ENCODE measurements around the gene HPRT1.

The HPRT1 gene

DNA sequence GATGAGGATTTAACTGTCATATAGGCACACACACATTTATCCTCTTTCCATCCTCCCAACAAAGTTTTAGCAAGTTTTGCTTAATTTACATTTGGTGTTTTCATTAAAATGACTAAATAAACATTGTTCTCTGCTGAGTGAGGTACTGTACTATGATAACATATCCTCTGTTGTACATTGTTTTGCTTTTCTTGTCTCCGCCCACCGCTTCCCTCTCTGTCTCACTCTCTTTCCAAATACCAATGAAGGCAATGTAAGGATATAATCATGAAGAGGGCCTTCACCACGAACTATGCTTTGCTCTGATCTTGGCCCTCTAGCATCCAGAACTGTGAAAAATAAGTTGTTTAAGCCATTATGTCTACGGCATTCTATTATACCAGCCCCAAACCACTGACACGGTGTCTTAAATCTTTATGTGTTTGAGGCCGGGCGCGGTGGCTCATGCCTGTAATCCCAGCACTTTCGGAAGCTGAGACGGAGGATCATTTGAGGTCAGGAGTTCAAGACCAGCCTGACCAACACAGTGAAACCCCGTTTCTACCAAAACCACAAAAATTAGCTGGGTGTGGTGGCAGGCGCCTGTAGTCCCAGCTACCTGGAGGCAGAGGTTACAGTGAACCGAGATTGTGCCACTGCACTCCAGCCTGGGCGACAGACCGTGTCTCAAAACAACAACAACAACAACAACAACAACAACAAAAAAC lies 65.3 kb downstream of the HPRT1 start:
- no peaks in the 10 kb centered on the region for H3K27me3 ChIP-seq (ENCODE audit: insufficient read depth, poor library complexity, severe bottlenecking)
- no peak for DNase-seq (ENCODE audit: low spot score)
- H3K4me1 ChIP-seq (ENCODE audit: insufficient read depth, poor library complexity, severe bottlenecking) = peaks cover 7% of the 10 kb centered on the region
- H3K9me3 ChIP-seq (ENCODE audit: severe bottlenecking) = no peaks in the 10 kb centered on the region
- no peaks in the 10 kb centered on the region for H3K36me3 ChIP-seq (ENCODE audit: low read depth)
- peak overlapping the region; percentile 13 for H3K27ac ChIP-seq (ENCODE audit: poor library complexity, severe bottlenecking)
- ATAC-seq (ENCODE audit: low read depth) = no peak
- TF ChIP-seq, protein P1, sequence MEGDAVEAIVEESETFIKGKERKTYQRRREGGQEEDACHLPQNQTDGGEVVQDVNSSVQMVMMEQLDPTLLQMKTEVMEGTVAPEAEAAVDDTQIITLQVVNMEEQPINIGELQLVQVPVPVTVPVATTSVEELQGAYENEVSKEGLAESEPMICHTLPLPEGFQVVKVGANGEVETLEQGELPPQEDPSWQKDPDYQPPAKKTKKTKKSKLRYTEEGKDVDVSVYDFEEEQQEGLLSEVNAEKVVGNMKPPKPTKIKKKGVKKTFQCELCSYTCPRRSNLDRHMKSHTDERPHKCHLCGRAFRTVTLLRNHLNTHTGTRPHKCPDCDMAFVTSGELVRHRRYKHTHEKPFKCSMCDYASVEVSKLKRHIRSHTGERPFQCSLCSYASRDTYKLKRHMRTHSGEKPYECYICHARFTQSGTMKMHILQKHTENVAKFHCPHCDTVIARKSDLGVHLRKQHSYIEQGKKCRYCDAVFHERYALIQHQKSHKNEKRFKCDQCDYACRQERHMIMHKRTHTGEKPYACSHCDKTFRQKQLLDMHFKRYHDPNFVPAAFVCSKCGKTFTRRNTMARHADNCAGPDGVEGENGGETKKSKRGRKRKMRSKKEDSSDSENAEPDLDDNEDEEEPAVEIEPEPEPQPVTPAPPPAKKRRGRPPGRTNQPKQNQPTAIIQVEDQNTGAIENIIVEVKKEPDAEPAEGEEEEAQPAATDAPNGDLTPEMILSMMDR (IDR thresholded peaks at IDR 0.05; ENCODE audit: poor library complexity, severe bottlenecking) = no peak
- no peak overlapping the region for H3K4me3 ChIP-seq (ENCODE audit: severe bottlenecking)

DNA sequence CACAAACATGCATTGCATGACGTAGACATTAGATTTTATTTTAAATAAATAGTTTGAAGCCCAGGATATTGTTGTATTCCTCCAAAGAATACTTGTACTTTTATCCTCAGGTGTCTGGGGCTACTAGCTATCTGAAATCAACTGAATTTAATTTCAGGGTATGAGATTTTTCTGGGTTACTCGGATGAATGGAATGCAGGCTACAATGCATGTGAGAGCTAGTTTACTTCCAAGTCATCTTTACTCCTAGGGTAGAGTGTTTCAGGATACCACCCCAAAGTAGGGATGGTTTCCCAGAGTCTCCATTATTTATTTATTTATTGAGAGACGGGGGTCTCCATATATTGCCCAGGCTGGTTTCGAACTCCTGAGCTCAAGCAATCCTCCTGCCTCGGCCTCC lies 66.4 kb downstream of the HPRT1 start:
- H3K9me3 ChIP-seq (ENCODE audit: severe bottlenecking) = no peaks in the 10 kb centered on the region
- peak overlapping the region; percentile 13 for H3K27ac ChIP-seq (ENCODE audit: poor library complexity, severe bottlenecking)
- DNase-seq (ENCODE audit: low spot score) = no peak
- H3K36me3 ChIP-seq (ENCODE audit: low read depth) = no peaks in the 10 kb centered on the region
- H3K4me1 ChIP-seq (ENCODE audit: insufficient read depth, poor library complexity, severe bottlenecking) = peaks cover 7% of the 10 kb centered on the region
- ATAC-seq (ENCODE audit: low read depth) = peak; percentile 54; the same call in 1 of the 3 replicates
- H3K27me3 ChIP-seq (ENCODE audit: insufficient read depth, poor library complexity, severe bottlenecking) = no peaks in the 10 kb centered on the region
- no peak overlapping the region for H3K4me3 ChIP-seq (ENCODE audit: severe bottlenecking)
- TF ChIP-seq, protein P1 (IDR thresholded peaks at IDR 0.05; ENCODE audit: poor library complexity, severe bottlenecking) = no peak

DNA sequence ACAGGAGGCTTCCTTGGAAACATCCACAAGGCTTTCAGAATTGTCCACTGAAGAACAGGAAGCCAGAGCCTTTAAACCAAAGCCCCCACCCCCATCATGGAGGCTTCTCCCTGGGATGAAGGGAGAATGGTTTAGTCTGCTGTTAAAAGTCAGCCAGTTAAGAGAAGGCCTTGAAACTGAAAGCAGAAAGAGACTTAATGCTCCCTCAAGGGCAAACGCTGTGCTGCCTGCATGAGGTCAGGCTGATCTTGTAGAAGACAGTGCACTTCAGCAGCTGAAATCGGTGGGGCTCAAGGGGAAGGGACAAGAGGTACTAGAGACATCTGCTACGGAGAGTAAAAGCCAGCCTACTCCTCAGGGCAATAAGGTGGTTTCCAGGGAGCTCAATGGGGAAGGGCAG lies 69.0 kb downstream of the HPRT1 start:
- no peaks in the 10 kb centered on the region for H3K36me3 ChIP-seq (ENCODE audit: low read depth)
- no peak for DNase-seq (ENCODE audit: low spot score)
- H3K27ac ChIP-seq (ENCODE audit: poor library complexity, severe bottlenecking) = no peak overlapping the region

DNA sequence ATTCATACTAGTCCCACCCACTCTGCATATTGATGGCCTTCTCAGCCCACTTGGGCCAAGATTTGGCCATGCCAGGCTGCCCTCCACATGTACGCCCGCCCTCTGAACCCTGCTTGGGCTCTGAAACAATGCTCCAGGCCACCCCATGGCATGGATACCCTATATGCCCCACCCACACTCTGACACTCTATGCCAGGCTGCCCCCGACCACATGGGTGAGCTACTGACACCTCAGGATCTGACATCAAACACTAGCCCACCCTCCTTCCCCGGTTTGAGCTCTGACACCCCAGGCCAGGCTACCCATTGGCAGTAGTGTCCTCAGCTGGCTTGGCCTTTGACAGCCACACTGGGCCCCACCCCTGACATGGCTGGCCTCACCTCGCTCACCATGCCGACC lies 69.5 kb downstream of the HPRT1 start:
- DNase-seq (ENCODE audit: low spot score) = no peak
- TF ChIP-seq, protein P1 (IDR thresholded peaks at IDR 0.05; ENCODE audit: poor library complexity, severe bottlenecking) = no peak
- Histone ChIP-seq H3K36me3 (ENCODE audit: low read depth) (no peaks in the 10 kb centered on the region), H3K4me3 (ENCODE audit: severe bottlenecking) (no peak overlapping the region), H3K4me1 (ENCODE audit: insufficient read depth, poor library complexity, severe bottlenecking) (peaks cover 7% of the 10 kb centered on the region), H3K9me3 (ENCODE audit: severe bottlenecking) (no peaks in the 10 kb centered on the region), H3K27ac (ENCODE audit: poor library complexity, severe bottlenecking) (no peak overlapping the region), H3K27me3 (ENCODE audit: insufficient read depth, poor library complexity, severe bottlenecking) (no peaks in the 10 kb centered on the region)
- ATAC-seq (ENCODE audit: low read depth) = no peak

More for the DNA sequence above, 69.0 kb downstream of the HPRT1 start:
- no peak for ATAC-seq (ENCODE audit: low read depth)
- Histone ChIP-seq H3K27me3 (ENCODE audit: insufficient read depth, poor library complexity, severe bottlenecking) (no peaks in the 10 kb centered on the region), H3K9me3 (ENCODE audit: severe bottlenecking) (no peaks in the 10 kb centered on the region), H3K4me1 (ENCODE audit: insufficient read depth, poor library complexity, severe bottlenecking) (peaks cover 7% of the 10 kb centered on the region), H3K4me3 (ENCODE audit: severe bottlenecking) (no peak overlapping the region)
- TF ChIP-seq, protein P1 (IDR thresholded peaks at IDR 0.05; ENCODE audit: poor library complexity, severe bottlenecking) = no peak

DNA sequence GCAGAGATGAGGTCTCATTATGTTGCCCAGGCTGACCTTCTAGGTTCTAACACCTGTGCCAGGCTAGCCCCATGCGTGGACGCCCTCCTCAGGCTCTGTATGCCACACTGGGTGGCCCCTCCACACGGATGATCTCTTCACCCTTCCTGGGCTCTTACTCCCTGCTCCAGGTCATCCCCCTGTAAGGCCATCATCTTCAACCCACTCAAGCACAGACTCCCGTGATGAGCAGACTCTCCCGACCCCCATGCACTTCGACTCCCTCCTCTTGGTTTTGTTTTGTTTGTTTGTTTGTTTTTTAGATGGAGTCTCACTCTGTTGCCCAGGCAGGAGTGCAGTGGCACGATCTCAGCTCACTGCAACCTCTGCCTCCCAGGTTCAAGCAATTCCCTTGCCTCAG lies 70.9 kb downstream of the HPRT1 start:
- Histone ChIP-seq H3K36me3 (ENCODE audit: low read depth) (no peaks in the 10 kb centered on the region), H3K4me3 (ENCODE audit: severe bottlenecking) (no peak overlapping the region), H3K27ac (ENCODE audit: poor library complexity, severe bottlenecking) (no peak overlapping the region), H3K27me3 (ENCODE audit: insufficient read depth, poor library complexity, severe bottlenecking) (no peaks in the 10 kb centered on the region), H3K9me3 (ENCODE audit: severe bottlenecking) (no peaks in the 10 kb centered on the region), H3K4me1 (ENCODE audit: insufficient read depth, poor library complexity, severe bottlenecking) (peaks cover 7% of the 10 kb centered on the region)
- DNase-seq (ENCODE audit: low spot score) (no peak), ATAC-seq (ENCODE audit: low read depth) (no peak)
- TF ChIP-seq, protein P1 (IDR thresholded peaks at IDR 0.05; ENCODE audit: poor library complexity, severe bottlenecking) = no peak

Data from RWPE2 (cell line).